CD1c-positive myeloid dendritic cell (primary cell): Measurements from ENCODE around the gene CD200R1L.

Experiments used
- DNase-seq: peaks from one replicate; pipeline ENCODE4 v3.0.0-alpha.2; 2016; ENCODE audit errors: extremely low spot score

Gene CD200R1L

DNA sequence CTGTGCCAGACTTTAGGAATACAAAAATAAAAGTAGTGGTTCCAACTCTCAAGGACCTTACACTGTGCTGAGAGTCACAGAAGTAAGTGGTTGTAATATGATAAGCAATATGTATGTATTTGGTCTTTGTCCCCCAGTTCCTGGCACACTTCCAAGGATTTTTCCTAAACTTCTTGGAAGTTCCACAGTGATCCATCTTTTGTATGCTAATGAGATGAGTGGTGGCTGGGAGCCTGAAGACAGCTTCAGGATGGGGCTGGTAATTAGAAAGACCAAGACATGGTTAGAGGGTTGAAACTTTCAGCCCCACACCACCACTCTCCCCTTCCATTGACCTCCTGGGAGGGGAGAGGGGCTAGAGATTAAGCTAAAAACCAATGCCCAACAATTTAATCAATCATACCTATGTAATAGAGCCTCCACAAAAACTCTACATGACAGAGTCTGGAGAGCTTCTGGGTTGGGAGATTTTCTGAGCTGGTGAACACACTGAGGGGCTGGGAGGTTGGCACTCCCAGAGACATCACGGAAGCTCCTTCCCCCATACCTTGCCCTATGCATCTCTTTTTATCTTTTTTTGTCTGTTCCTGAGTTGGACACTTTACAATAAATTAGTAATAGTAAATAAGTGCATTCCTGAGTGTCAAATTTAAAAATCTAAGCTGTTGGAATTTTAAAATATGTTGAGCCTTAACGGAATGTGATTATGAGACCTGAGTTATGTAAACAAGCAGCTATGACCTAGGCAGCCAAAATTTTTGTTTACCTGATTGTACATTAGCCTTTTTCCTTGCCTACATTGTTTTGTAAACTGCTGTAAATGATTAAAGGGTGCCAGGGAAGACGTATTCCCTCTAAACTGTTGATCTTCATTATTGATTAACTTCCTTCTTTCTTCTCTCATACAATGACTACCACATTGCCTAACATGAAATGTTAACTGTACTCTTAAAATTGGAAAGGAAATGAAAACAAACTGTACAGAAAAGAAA is 24.3 kb downstream of the CD200R1L start:
- DNase-seq = no peak

DNA sequence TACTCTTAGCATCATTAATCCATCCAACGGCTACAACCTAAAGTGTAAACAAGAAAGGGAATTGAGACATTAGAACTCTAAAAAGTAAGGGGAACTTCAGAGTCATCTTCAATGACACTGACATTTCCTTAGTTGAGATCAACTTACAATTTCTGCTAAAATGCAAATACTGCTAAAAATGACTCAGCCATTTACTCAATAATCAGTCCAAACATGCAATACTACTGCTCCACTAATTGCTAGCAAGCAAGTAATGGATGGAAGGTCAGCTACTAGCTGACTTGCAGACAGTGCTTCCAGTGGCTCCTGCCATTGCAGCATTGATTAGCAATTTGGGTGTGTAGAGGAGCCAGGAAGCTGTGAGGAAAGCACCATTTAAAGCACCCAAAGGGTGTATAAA is 28.4 kb downstream of the CD200R1L start:
- DNase-seq = peak; percentile 87

DNA sequence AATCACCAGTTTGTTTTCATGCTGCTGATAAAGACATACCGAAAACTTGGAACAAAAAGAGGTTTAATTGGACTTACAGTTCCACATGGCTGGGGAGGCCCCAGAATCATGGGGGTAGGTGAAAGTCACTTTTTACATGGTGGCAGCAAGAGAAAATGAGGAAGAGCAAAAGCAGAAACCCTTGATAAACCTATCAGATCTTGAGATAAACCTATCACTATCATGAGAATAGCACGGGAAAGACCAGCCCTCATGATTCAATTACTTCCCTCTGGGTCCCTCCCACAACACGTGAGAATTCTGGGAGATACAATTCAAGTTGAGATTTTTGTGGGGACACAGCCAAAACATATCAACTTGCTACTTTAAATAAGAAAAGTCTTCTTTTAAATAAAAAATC is 28.9 kb downstream of the CD200R1L start:
- DNase-seq = peak; percentile 74

- DNase-seq = peak; percentile 51
Observed at GRCh38 chr3:112817271-112817670, 29.4 kb downstream of the CD200R1L start.

GRCh38 chr3:112815981-112816380 is 30.7 kb downstream of the CD200R1L start:
- DNase-seq = no peak

GRCh38 chr3:112814266-112814665 is 32.4 kb downstream of the CD200R1L start:
- DNase-seq = peak; percentile 64

DNA sequence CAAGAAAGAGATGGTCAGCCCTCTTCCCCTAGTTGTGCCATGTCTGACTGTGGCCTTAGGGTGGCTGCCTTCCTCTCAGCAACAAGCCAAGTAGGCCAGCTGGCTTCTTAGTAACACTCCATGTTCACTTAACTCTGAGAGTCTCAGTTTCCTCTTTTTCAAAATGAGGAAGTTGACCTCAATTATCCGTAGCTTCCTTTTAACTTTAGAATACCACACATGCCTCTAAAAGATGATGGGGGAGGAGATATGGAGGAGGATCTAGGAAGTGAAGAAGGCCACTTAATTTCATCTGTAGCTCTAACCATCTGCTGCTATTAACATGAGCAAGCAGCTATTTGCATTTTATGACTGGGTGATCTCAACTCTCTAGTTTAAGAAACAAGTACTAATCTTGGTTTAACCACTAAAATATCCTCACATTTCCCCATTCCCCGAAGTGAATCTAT is 32.9 kb downstream of the CD200R1L start:
- peak; percentile 95 for DNase-seq

- DNase-seq = no peak
Observed at GRCh38 chr3:112813016-112813415, 33.6 kb downstream of the CD200R1L start.

DNA sequence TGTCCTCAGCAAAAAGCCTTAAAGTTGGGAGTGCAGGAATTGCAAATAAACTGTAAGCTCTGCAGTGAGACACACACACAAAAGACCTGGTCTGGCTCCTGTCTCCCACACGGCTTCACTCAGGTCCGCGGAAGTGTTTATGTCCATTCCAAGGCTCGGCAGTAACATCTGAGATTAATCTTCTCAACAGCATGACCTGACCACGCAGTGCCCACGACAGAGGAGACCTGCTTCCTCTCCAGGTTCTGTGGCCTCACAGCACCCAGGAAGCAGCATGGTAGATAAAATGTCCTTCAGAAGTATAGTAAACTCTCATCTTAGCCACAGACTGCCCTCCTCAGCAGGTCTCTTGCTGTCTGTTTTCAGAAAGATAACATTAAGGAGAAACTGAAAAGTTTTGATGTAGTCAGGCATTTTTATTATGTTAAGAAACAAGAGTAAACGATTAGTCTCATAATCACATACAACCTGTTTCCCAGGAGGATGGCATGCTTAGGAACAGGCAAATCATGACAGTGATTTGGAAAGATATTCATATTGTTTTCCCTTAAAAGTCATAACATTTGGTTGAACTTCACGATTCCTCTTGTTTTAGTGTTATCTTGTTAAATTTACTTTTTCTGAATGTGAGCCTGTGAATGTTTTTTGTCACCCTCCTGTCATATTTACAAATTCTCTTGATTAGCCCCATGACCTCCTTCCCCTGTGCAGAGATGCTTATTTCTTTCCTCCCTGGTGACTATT is 34.6 kb downstream of the CD200R1L start:
- DNase-seq = peak; percentile 23

- DNase-seq = no peak
Observed at GRCh38 chr3:112811131-112811884, 35.4 kb downstream of the CD200R1L start.

- DNase-seq = no peak
Observed at GRCh38 chr3:112810561-112810960, 36.1 kb downstream of the CD200R1L start.

- no peak for DNase-seq
Observed at GRCh38 chr3:112808136-112808535, 38.5 kb downstream of the CD200R1L start.

DNA sequence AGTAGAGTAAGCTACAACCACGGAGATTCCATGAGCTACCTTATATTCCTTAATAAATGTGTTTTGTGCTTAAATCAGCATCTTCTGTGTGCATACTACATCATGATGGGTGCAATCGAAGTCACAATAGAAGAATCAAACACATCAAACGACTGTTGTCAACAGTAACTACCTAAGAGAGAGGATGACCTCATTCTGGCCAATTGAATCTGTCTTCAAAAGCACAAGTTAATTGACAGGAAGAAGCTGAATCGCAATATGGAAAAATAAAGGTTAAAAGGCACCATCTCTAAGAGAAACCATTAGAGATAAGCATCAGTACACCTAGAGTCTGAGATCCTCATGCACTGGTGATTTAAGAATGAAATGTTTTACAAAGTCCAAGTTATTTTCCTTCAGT is 39.0 kb downstream of the CD200R1L start:
- no peak for DNase-seq

DNA sequence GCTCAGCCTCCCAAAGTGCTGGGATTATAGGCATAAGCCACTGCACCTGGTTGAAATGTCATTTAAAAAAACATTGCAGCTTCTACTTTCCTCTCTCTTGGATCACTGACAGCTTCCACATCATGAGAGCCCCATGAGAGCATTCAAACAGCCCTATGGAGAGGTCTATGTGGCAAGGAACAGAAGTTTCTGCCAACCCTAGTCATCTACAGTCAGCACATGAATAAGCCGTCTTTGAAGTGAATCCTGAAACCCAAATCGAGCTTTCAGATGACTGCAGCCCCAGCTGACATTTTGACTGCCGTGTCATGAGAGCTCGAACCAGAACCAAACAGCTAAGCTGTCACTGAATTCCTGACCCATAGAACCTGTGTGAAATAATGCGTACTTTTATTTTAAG is 39.8 kb downstream of the CD200R1L start:
- no peak for DNase-seq

DNA sequence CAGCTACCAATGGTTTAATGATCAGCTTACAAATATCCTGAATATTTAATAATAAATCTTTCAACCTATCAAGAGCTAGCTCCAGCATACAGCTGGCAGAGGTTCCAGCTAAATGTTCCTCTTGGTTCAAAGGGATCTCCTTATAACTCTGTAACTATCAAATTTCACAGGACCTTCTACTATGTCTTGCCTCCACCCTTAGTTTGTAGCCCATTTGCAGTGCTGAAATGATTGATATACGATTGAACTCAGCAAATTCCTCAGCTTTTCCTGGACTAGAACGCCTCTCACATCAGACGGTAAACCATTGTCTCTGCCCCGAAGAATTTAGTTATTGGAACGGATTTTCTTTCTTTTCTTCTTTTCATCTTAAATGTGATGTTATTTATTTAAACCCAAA is 41.5 kb downstream of the CD200R1L start:
- DNase-seq = no peak

DNA sequence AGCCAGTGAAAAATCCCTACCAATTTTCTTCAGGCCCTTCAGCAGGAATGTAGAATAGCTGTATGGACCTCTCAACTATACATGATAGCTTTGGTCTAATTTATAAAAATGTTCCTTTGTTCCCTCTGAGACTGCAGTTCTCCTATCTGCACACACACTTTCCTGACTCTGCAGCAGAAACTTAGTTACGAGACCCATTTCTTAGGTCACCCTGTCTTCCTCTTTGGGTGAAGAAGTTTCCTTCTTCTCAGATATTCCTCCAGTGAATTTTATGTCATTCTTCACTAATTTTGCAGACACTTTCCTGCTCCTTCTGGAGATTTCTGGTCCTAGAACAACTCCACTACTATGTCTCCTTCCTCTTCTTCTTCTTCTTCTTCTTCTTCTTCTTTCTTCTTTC is 42.6 kb downstream of the CD200R1L start:
- no peak for DNase-seq

DNA sequence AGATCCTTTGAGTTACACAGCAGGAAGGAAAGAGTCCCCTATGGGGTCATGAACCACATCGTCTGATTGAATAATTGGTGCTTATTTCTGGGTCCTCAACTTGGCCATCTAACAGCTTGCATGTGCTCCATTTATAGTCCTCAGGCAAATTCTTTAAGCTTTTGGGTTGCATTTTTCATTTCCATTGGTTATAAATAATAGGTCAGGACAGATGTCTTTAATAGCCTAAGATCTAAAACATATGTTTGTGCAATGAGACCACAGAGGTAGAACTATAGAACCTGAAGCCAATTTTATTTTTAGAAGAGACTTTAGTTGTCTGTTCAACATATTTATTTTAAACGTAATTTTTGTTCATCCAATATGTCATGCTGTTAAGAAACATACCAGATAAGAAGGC is 43.2 kb downstream of the CD200R1L start:
- DNase-seq = no peak

DNA sequence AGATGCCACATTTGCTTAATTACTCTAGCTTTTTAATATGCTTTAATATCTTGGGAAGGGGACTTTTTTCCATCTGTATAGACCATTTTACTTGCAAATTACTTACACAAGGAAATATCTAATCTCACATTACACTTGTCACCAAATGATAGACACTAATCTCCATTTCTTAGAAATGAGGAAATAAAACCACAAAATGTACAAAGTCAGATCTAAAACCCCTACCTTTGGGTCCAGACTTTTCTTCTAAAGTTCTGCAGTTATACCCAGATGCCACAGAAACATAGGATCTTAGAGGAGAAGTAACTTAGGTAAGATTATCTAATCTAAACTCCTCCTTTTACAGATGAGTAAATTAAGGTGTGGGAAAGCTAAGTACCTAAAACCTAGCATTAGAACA is 44.3 kb downstream of the CD200R1L start:
- DNase-seq = no peak

GRCh38 chr3:112799946-112800345 is 46.7 kb downstream of the CD200R1L start:
- DNase-seq = no peak

- DNase-seq = peak; percentile 72
Observed at GRCh38 chr3:112794622-112795172, 52.0 kb downstream of the CD200R1L start.

DNA sequence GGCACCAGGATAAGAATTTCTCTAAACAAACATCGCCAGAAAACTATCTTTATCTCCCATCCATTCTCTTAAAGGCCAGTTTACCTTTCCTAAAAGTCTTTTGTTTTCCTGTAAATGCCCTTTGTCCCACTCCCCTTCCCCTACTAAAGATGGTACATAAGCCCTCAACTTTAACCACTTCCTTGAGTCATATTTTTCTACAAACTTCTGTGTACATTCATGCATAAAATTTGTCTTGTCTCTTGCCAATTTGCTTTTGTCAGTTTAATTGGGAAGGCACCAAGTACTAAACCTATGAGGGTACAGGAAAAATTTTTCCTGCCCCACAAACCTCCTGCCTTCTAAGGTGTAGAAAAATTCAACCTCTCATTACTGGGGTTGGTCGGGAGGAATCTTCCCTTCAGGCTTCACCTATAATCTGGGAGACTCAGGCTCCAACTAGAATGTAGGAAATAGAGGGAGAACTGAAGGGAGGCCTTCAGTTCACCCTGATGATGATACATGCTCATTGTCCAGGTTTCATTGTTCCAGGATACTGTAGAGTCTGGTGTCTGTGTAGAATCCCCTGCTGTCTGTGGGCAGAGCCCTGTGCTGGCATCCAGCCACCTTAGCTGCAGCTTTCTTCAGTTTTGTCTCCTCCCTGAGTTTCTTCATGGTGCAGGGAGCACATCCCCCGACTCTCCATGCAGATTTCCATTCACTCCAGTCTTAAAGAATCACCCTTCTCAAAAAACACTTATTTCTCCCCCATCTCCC is 53.2 kb downstream of the CD200R1L start:
- DNase-seq = no peak
